ENCODE results near the gene SLX4. TPM values are rescaled to one million over a fixed set of nuclear protein-coding genes. Genes with fewer than 3 reads are reported as not detected.
"Not testable (repeated sequence)": the region's sequence is repeated elsewhere in the genome, so short reads cannot be mapped to it uniquely, and the experiment has no call there.

SLX4 gene
- total and polyA plus RNA-seq, 2 donors (not counting 1 experiment from before 2014, with no cell fraction given), result 5.4 to 13.3 TPM

- intact Hi-C loops (cut with micrococcal nuclease), result no loop called here
- H3K36me3 ChIP-seq (replicated peaks in 1 of 2; ENCODE audit: control extremely low read depth in 1 of 2, control insufficient read depth in 1 of 2, extremely low read depth in 1 of 2, insufficient read depth in 2 of 2, low read length in 1 of 2), result peaks cover 0 to 57% of the 10 kb centered on the region in 2 experiments
- POLR2A ChIA-PET, result no interaction called here
- no peak overlapping the region for H3K9ac ChIP-seq (ENCODE audit: low read length)
- Mint-ChIP-seq H3K9me3 (ENCODE audit: insufficient read depth) (no peaks in the 10 kb centered on the region), H3K27ac (peak overlapping the region; percentile 26), H3K4me3 (no peak overlapping the region), H3K27me3 (no peaks in the 10 kb centered on the region), H3K4me1 (peaks cover 2% of the 10 kb centered on the region)
- no peak overlapping the region for H2AFZ ChIP-seq (ENCODE audit: insufficient read depth, low read depth, low read length, poor library complexity, severe bottlenecking)
- no peaks in the 10 kb centered on the region for H3K79me2 ChIP-seq (ENCODE audit: control insufficient read depth, insufficient read depth, low read length)
- no peaks in the 10 kb centered on the region for H3K4me1 ChIP-seq (ENCODE audit: control insufficient read depth in 2 of 2, insufficient read depth in 2 of 2, low read length in 2 of 2)
- TF ChIP-seq EZH2 (IDR thresholded peaks at IDR 0.05; ENCODE audit: borderline replicate concordance, insufficient read depth, low read depth, low read length, poor library complexity, severe bottlenecking) (no peak), CTCF (IDR thresholded peaks at IDR 0.05) (no peak)
- ATAC-seq (ENCODE audit: low read depth) (no peak), DNase-seq (no peak)
- H3K27me3 ChIP-seq (replicated peaks in 1 of 4; ENCODE audit: control extremely low read depth in 1 of 4, control insufficient read depth in 3 of 4, insufficient read depth in 4 of 4, low read length in 3 of 4), result no peaks in the 10 kb centered on the region
- no peaks in the 10 kb centered on the region for H4K20me1 ChIP-seq (ENCODE audit: control insufficient read depth, insufficient read depth, low read length, poor library complexity, severe bottlenecking)
- H3K4me2 ChIP-seq (replicated peaks; ENCODE audit: low read depth, low read length, poor library complexity, severe bottlenecking), result no peak overlapping the region
- CTCF ChIA-PET, result no interaction called here
- WGBS (ENCODE audit: insufficient coverage), result 94% methylated on average over 39 of the region's 42 CpGs
- H3K4me3 ChIP-seq (ENCODE audit: control extremely low read depth in 1 of 5, extremely low read depth in 1 of 5, insufficient read depth in 1 of 5, low read depth in 2 of 5, low read length in 4 of 5), result no peak overlapping the region
- no peaks in the 10 kb centered on the region for H3K9me3 ChIP-seq (ENCODE audit: control extremely low read depth in 1 of 3, control insufficient read depth in 2 of 3, insufficient read depth in 1 of 3, low read length in 2 of 3)
- no peak overlapping the region for H3K27ac ChIP-seq (ENCODE audit: low read length in 2 of 2)
These were observed 45.4 kb upstream of the SLX4 start for GRCh38 chr16:3656491-3657468.

- H3K4me3 Mint-ChIP-seq; H3K4me1 Mint-ChIP-seq; H3K27ac ChIP-seq (ENCODE audit: low read length in 2 of 2); H3K4me1 ChIP-seq (ENCODE audit: control insufficient read depth in 2 of 2, insufficient read depth in 2 of 2, low read length in 2 of 2); H3K27me3 ChIP-seq (replicated peaks in 1 of 4; ENCODE audit: control extremely low read depth in 1 of 4, control insufficient read depth in 3 of 4, insufficient read depth in 4 of 4, low read length in 3 of 4); H3K9me3 ChIP-seq (ENCODE audit: control extremely low read depth in 1 of 3, control insufficient read depth in 2 of 3, insufficient read depth in 1 of 3, low read length in 2 of 3); H3K27me3 Mint-ChIP-seq; DNase-seq; H3K9me3 Mint-ChIP-seq (ENCODE audit: insufficient read depth); H3K9ac ChIP-seq (ENCODE audit: low read length); H4K20me1 ChIP-seq (ENCODE audit: control insufficient read depth, insufficient read depth, low read length, poor library complexity, severe bottlenecking); H2AFZ ChIP-seq (ENCODE audit: insufficient read depth, low read depth, low read length, poor library complexity, severe bottlenecking); CTCF ChIA-PET; H3K4me3 ChIP-seq (ENCODE audit: control extremely low read depth in 1 of 5, extremely low read depth in 1 of 5, insufficient read depth in 1 of 5, low read depth in 2 of 5, low read length in 4 of 5); POLR2A ChIA-PET; H3K79me2 ChIP-seq (ENCODE audit: control insufficient read depth, insufficient read depth, low read length); intact Hi-C loops (cut with micrococcal nuclease); H3K27ac Mint-ChIP-seq; H3K4me2 ChIP-seq (replicated peaks; ENCODE audit: low read depth, low read length, poor library complexity, severe bottlenecking); ATAC-seq (ENCODE audit: low read depth): not testable (repeated sequence)
- H3K36me3 ChIP-seq (replicated peaks in 1 of 2; ENCODE audit: control extremely low read depth in 1 of 2, control insufficient read depth in 1 of 2, extremely low read depth in 1 of 2, insufficient read depth in 2 of 2, low read length in 1 of 2), result peaks cover 0 to 57% of the 10 kb centered on the region in 2 experiments
- WGBS (ENCODE audit: insufficient coverage), result no CpG with 5 or more reads among the region's 10 CpGs
These were observed 44.7 kb upstream of the SLX4 start for GRCh38 chr16:3656160-3656490.
